ENCODE measurements around the gene EVX1. TPM values are rescaled to one million over a fixed set of nuclear protein-coding genes. Genes with fewer than 3 reads are reported as not detected.

The EVX1 gene
- total and polyA plus RNA-seq, 2 donors from 2014 or later: 0.62 TPM; not detected in 1

GRCh38 chr7:27217951-27218350 lies 24.7 kb upstream of the EVX1 start:
- Histone ChIP-seq H3K36me3 (ENCODE audit: control insufficient read depth in 2 of 3, insufficient read depth in 3 of 3, low read length in 3 of 3) (no peaks in the 10 kb centered on the region), H3K9me3 (ENCODE audit: control insufficient read depth in 2 of 3, insufficient read depth in 1 of 3, low read length in 3 of 3) (no peaks in the 10 kb centered on the region), H3K27me3 (ENCODE audit: control insufficient read depth, insufficient read depth, low read length) (peaks cover 67% of the 10 kb centered on the region), H3K27ac (ENCODE audit: low read depth in 2 of 2, low read length in 2 of 2) (no peak overlapping the region), H3K9ac (ENCODE audit: low read length in 3 of 3) (no peak overlapping the region), H3K4me3 (ENCODE audit: low read length in 3 of 3) (no peak overlapping the region), H3K4me1 (ENCODE audit: control insufficient read depth in 2 of 3, insufficient read depth in 2 of 3, low read depth in 1 of 3, low read length in 3 of 3) (no peaks in the 10 kb centered on the region)
- FAIRE-seq: no peak
- intact Hi-C loops (cut with DNase I): no loop called here
- no peak for DNase-seq
- TF ChIP-seq CTCF (IDR thresholded peaks at IDR 0.05; ENCODE audit: borderline replicate concordance, extremely low read depth, insufficient read depth): no peak

- TF ChIP-seq CTCF (IDR thresholded peaks at IDR 0.05; ENCODE audit: borderline replicate concordance, extremely low read depth, insufficient read depth): no peak
- no peak overlapping the region for H3K9ac ChIP-seq (ENCODE audit: low read length in 3 of 3)
- FAIRE-seq: no peak
- no peak overlapping the region for H3K4me3 ChIP-seq (ENCODE audit: low read length in 3 of 3)
- H3K27ac ChIP-seq (ENCODE audit: low read depth in 2 of 2, low read length in 2 of 2): no peak overlapping the region
- intact Hi-C loops (cut with DNase I): no loop called here
- no peaks in the 10 kb centered on the region for H3K4me1 ChIP-seq (ENCODE audit: control insufficient read depth in 2 of 3, insufficient read depth in 2 of 3, low read depth in 1 of 3, low read length in 3 of 3)
- no peaks in the 10 kb centered on the region for H3K36me3 ChIP-seq (ENCODE audit: control insufficient read depth in 2 of 3, insufficient read depth in 3 of 3, low read length in 3 of 3)
- peaks cover 71% of the 10 kb centered on the region for H3K27me3 ChIP-seq (ENCODE audit: control insufficient read depth, insufficient read depth, low read length)
- no peak for DNase-seq
- H3K9me3 ChIP-seq (ENCODE audit: control insufficient read depth in 2 of 3, insufficient read depth in 1 of 3, low read length in 3 of 3): no peaks in the 10 kb centered on the region
Observed at GRCh38 chr7:27219821-27220220, 22.8 kb upstream of the EVX1 start.

- no peak for DNase-seq
- Histone ChIP-seq H3K36me3 (ENCODE audit: control insufficient read depth in 2 of 3, insufficient read depth in 3 of 3, low read length in 3 of 3) (no peaks in the 10 kb centered on the region), H3K27me3 (ENCODE audit: control insufficient read depth, insufficient read depth, low read length) (peaks cover 72% of the 10 kb centered on the region), H3K4me3 (ENCODE audit: low read length in 3 of 3) (no peak overlapping the region), H3K27ac (ENCODE audit: low read depth in 2 of 2, low read length in 2 of 2) (no peak overlapping the region), H3K9ac (ENCODE audit: low read length in 3 of 3) (no peak overlapping the region), H3K4me1 (ENCODE audit: control insufficient read depth in 2 of 3, insufficient read depth in 2 of 3, low read depth in 1 of 3, low read length in 3 of 3) (no peaks in the 10 kb centered on the region), H3K9me3 (ENCODE audit: control insufficient read depth in 2 of 3, insufficient read depth in 1 of 3, low read length in 3 of 3) (no peaks in the 10 kb centered on the region)
- TF ChIP-seq CTCF (IDR thresholded peaks at IDR 0.05; ENCODE audit: borderline replicate concordance, extremely low read depth, insufficient read depth): no peak
- FAIRE-seq: no peak
- intact Hi-C loops (cut with DNase I): no loop called here
Observed at GRCh38 chr7:27220440-27220955, 22.1 kb upstream of the EVX1 start.

- intact Hi-C loops (cut with DNase I): no loop called here
- TF ChIP-seq CTCF (IDR thresholded peaks at IDR 0.05; ENCODE audit: borderline replicate concordance, extremely low read depth, insufficient read depth): no peak
Observed at GRCh38 chr7:27221201-27221797, 21.3 kb upstream of the EVX1 start.

More at GRCh38 chr7:27221201-27221797, 21.3 kb upstream of the EVX1 start:
- Histone ChIP-seq H3K27me3 (ENCODE audit: control insufficient read depth, insufficient read depth, low read length) (peaks cover 78% of the 10 kb centered on the region), H3K9me3 (ENCODE audit: control insufficient read depth in 2 of 3, insufficient read depth in 1 of 3, low read length in 3 of 3) (no peaks in the 10 kb centered on the region), H3K9ac (ENCODE audit: low read length in 3 of 3) (no peak overlapping the region), H3K36me3 (ENCODE audit: control insufficient read depth in 2 of 3, insufficient read depth in 3 of 3, low read length in 3 of 3) (no peaks in the 10 kb centered on the region), H3K27ac (ENCODE audit: low read depth in 2 of 2, low read length in 2 of 2) (no peak overlapping the region), H3K4me1 (ENCODE audit: control insufficient read depth in 2 of 3, insufficient read depth in 2 of 3, low read depth in 1 of 3, low read length in 3 of 3) (no peaks in the 10 kb centered on the region), H3K4me3 (ENCODE audit: low read length in 3 of 3) (no peak overlapping the region)
- DNase-seq (no peak), FAIRE-seq (no peak)
